Aorta (tissue), 5 donors: ENCODE results near the gene RPL41. TPM values are rescaled to one million over a fixed set of nuclear protein-coding genes. Genes with fewer than 3 reads are reported as not detected.

Experiments
- ATAC-seq: fragments of 200-7000 bp; cut with Tn5 transposase; one replicate; pipeline ENCODE4 v1.9.1; 2022; ENCODE audit warnings: moderate library complexity; ENCODE audit not compliant: low FRiP score
- DNase-seq, 2 donors: peaks; one replicate each; pipeline ENCODE4 v3.0.0-alpha.2; 2020
- H3K27ac ChIP-seq, 2 donors: one replicate each; pipeline ENCODE4 v1.5.1; 2013; ENCODE audit warnings: low read length in 2 of 2, mild to moderate bottlenecking in 2 of 2, moderate library complexity in 2 of 2, control low read depth in 1 of 2, inconsistent platforms in 1 of 2, low read depth in 1 of 2
- H3K27me3 ChIP-seq, 2 donors: one replicate each; pipeline ENCODE4 v1.6.1; 2013; ENCODE audit warnings: control low read depth in 1 of 2, low read length in 1 of 2, mild to moderate bottlenecking in 1 of 2, moderate library complexity in 1 of 2; ENCODE audit not compliant: insufficient read depth in 2 of 2, control insufficient read depth in 1 of 2
- H3K36me3 ChIP-seq, 2 donors: one replicate each; pipeline ENCODE4 v1.6.1; 2013; ENCODE audit warnings: control low read depth in 1 of 2, low read length in 1 of 2, mild to moderate bottlenecking in 1 of 2; ENCODE audit not compliant: insufficient read depth in 2 of 2, control insufficient read depth in 1 of 2
- H3K4me1 ChIP-seq, 2 donors: one replicate each; pipeline ENCODE4 v1.6.1; 2013; ENCODE audit warnings: low read length in 2 of 2, control low read depth in 1 of 2, mild to moderate bottlenecking in 1 of 2, moderate library complexity in 1 of 2; ENCODE audit not compliant: insufficient read depth in 2 of 2, control insufficient read depth in 1 of 2
- H3K4me3 ChIP-seq, 2 donors: one replicate each; pipeline ENCODE4 v1.5.1; 2013; ENCODE audit warnings: low read length in 2 of 2, control low read depth in 1 of 2, mild to moderate bottlenecking in 1 of 2
- H3K9me3 ChIP-seq: one replicate; pipeline ENCODE4 v1.6.1; 2013; ENCODE audit warnings: mild to moderate bottlenecking, low read length; ENCODE audit not compliant: control insufficient read depth
- WGBS, 2 donors: extraction: QIAGEN DNeasy Blood & Tissue Kit; methylation state at CpG; one replicate each; pipeline ENCODE4 v1.1.7; 2013; 5-methylcytosine and 5-hydroxymethylcytosine counted together
- intact Hi-C, 2 donors: fragments of 100-400 bp; cut with DNase I; formaldehyde crosslinking; loops; one replicate each; pipeline versions ENCODE4 v1.14.2 to v1.15.0; 2022
- polyA plus RNA-seq, 2 donors: library from polyadenylated mRNA; stranded (reverse); fragments of 200-250 nt; gene quantifications; one replicate each; pipeline ENCODE4 v1.2.3, GENCODE V29; 2013
- total RNA-seq, 2 donors: library from RNA; stranded (reverse); fragmentation: NEBNext Ultra II Directional; extraction: Animal tissue kit (Norgen Biotek cat#: 25700); gene quantifications; one replicate each; pipeline ENCODE4 v1.2.1, GENCODE V29; 2021
- donor health status: healthy with polysubstance abuse.
- donor health status: Bipolar disorder and iron deficiency.
- donor health status: DM: no; HTN: no; CAD: no.
- donor health status: DM: no; HTN: no; CAD: no.
- donor health status: DM: yes; HTN: yes; CAD: no.

RPL41 gene
- total and polyA plus RNA-seq, 4 donors = 2,225 to 7,278 (median 4,110) TPM

DNA sequence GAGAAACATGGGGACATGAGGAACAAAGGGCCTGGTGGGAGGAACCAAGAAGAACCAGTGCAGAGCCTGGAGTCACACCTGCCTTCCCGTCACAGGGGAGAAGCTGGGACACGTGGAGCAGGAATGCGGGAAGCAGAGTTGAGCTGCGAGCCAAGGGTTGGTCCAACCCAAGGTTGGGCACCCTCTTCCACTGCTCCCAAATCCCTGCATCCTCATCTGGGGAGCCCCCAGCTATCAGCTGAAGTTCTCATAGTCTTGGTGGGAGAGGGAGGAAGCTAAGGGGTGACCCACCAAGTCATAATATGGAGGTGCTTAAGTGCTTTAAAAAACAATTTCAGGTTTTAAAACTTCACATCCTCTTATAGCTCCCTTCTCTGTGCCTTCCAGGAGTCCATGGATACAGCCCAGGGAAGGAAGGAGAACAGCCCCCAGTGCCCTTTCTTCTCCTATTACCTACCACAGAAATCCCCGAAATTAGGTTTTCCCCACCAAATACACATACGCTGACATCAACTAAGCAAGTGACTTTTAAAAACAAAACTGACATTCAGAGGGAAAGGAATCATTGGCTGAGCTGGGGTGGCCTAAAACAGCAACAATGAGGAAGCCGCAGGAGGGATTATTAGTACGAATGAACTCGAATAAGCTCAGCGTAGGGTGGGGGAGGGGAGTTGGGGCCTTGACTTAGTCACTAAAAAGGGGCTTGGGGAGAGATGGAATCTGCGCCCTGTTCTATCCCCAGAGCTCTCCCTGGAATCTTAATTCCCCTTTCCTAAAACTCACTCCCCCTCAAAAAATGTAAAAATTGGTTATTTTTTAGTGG, 46.2 kb downstream of the RPL41 start:
- DNase-seq = peak in 1 of 2 donors; percentile 44
- 19 to 24% methylated on average over 11 of the region's 11 CpGs for WGBS, 2 donors
- Histone ChIP-seq H3K9me3 (no peaks in the 10 kb centered on the region), H3K4me3 (no peak overlapping the region), H3K36me3 (peaks cover 0 to 19% of the 10 kb centered on the region in 2 donors), H3K27me3 (no peaks in the 10 kb centered on the region), H3K27ac (peak overlapping the region in 1 of 2 donors; percentile 16), H3K4me1 (no peaks in the 10 kb centered on the region)
- ATAC-seq = no peak
- intact Hi-C loops = loop anchor here in 1 of 2 donors (2.0 kb wide), 1 partner anchor 44 kb away; the partner anchor contains the start of gene ZC3H10

DNA sequence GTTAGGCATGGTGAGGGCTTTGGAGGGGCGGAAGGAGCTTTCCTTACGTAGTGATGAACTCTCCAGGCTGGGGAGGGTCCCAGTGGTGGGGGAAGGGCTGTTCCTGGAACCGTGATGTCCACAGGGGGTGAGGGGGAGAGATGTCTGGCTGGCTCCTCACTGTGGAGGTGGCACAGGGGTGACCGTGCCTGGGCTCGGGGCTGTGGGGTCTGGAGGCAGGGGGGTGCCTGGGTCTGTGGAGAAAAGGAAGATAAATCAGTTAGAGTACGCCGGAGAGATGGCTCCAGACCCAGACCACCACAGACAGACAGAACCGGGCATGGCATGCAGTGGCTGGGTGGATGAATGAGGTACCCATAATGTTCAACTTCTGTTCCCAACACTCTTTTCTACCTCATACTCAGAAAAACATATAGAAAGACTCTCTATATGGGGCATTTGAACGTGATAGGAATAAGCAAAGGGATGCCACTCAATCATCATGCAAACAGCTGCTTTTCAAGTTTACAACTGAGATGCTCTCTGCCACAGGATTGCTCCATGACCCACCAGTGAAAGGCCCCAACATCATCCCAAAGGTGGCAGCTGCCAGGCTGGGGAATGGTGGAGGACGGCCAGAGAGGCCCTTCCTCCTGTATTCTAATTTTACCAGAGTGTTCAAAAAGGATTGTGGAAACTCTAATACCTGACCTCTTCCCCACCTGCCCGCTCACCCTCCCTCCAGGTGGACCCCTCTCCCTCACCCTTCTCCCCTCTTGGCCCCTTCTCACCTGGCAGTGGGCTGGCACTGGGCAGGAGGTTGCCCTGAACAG, 47.3 kb downstream of the RPL41 start:
- Histone ChIP-seq H3K4me3 (no peak overlapping the region), H3K27me3 (no peaks in the 10 kb centered on the region), H3K4me1 (no peaks in the 10 kb centered on the region), H3K9me3 (no peaks in the 10 kb centered on the region), H3K36me3 (peaks cover 0 to 19% of the 10 kb centered on the region in 2 donors), H3K27ac (no peak overlapping the region)
- intact Hi-C loops = loop anchor here in 1 of 2 donors (2.0 kb wide), 1 partner anchor 45 kb away; the partner anchor contains the start of gene ZC3H10
- WGBS, 2 donors = 35 to 43% methylated on average over 11 of the region's 11 CpGs
- DNase-seq (peak in 1 of 2 donors; percentile 44), ATAC-seq (no peak)

DNA sequence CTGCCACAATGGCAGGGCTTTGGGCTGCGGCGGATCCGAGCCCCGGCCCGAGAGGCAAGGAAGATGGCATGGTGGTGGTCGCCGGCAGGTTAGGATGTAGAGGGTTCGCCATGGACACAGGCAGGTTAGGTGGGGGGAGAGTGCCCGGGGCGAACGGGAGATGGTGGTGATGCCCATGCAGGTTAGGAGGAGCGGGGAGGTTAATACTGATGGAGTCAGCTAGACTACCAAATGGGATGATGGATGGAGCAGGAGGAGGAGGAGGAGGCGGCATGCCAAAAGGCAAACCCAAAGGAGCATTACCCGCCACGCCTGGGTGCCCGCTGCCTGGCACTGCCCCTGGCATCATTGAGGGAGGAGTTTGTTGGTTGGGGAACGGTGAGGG, 47.9 kb downstream of the RPL41 start:
- no peak overlapping the region for H3K27ac ChIP-seq
- H3K4me1 ChIP-seq = no peaks in the 10 kb centered on the region
- H3K27me3 ChIP-seq = no peaks in the 10 kb centered on the region
- peaks cover 0 to 19% of the 10 kb centered on the region in 2 donors for H3K36me3 ChIP-seq
- DNase-seq (peak; percentile 45 to 69), ATAC-seq (no peak)
- H3K9me3 ChIP-seq = no peaks in the 10 kb centered on the region
- 71 to 74% methylated on average over 17 of the region's 17 CpGs for WGBS, 2 donors
- intact Hi-C loops = no loop called here
- H3K4me3 ChIP-seq = no peak overlapping the region

DNA sequence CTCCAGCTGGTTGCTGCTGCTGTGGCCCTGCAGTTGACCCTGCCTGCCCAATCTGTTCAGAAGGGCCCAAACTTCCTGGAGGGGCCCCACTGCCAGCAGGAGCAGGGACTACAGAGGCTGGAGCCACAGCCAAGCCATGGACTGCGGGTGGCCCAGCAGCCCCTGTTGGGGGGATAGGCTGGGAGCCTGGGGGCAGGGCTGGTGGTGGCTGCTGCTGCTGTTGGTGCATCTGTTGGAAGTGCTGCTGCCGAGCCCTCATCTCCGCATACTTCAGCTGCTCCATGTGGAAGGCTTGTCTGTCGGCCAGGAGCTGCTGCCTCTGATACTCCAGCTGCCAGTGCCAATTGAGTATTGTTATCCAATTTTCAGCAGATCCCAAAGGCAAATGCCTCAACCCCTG, 48.9 kb downstream of the RPL41 start:
- intact Hi-C loops = no loop called here
- peaks cover 0 to 13% of the 10 kb centered on the region in 2 donors for H3K36me3 ChIP-seq
- ATAC-seq = peak; percentile 6

More for the DNA sequence above, 48.9 kb downstream of the RPL41 start:
- H3K9me3 ChIP-seq = no peaks in the 10 kb centered on the region
- WGBS, 2 donors = 11 to 28% methylated on average over 3 to 4 of the region's 4 CpGs
- no peak overlapping the region for H3K4me3 ChIP-seq
- no peak overlapping the region for H3K27ac ChIP-seq
- H3K27me3 ChIP-seq = no peaks in the 10 kb centered on the region
- DNase-seq = peak in 1 of 2 donors; percentile 45
- H3K4me1 ChIP-seq = no peaks in the 10 kb centered on the region

Other genes starting within 250 kb of the RPL41 start
- 10 to 100 TPM; 21.9 to 23.5 TPM for gene PYM1, start 188.7 kb upstream of the RPL41 start, total RNA-seq
- 10 to 100 TPM; 28.9 to 40.2 TPM for gene PYM1, start 188.7 kb upstream of the RPL41 start, polyA plus RNA-seq
- gene DGKA, start 185.5 kb upstream of the RPL41 start, total RNA-seq = 10 to 100 TPM; 74.1 to 86.5 TPM
- 10 to 100 TPM; 41.4 to 85.6 TPM for gene DGKA, start 185.5 kb upstream of the RPL41 start, polyA plus RNA-seq
- 1 to 10 TPM in 1 of 2 donors, under 1 TPM in 1; 0.93 to 2.0 TPM for gene PMEL, start 150.6 kb upstream of the RPL41 start, total RNA-seq
- 1 to 10 TPM in 1 of 2 donors, under 1 TPM in 1; 0.64 to 2.9 TPM for gene PMEL, start 150.6 kb upstream of the RPL41 start, polyA plus RNA-seq
- gene CDK2, start 149.8 kb upstream of the RPL41 start, total RNA-seq = 10 to 100 TPM; 29.8 to 35.5 TPM
- 10 to 100 TPM; 27.9 to 36.5 TPM for gene CDK2, start 149.8 kb upstream of the RPL41 start, polyA plus RNA-seq
- 100 to 1,000 TPM; 115 to 126 TPM for gene RAB5B, start 142.6 kb upstream of the RPL41 start, total RNA-seq
- gene RAB5B, start 142.6 kb upstream of the RPL41 start, polyA plus RNA-seq = 10 to 100 TPM; 58.4 to 86.2 TPM
- gene SUOX, start 119.4 kb upstream of the RPL41 start, total RNA-seq = 10 to 100 TPM; 17.7 to 18.3 TPM
- gene SUOX, start 119.4 kb upstream of the RPL41 start, polyA plus RNA-seq = 10 to 100 TPM in 1 of 2 donors, 1 to 10 TPM in 1; 6.4 to 17.6 TPM
- 10 to 100 TPM in 1 of 2 donors, 1 to 10 TPM in 1; 9.8 to 12.2 TPM for gene IKZF4, start 95.6 kb upstream of the RPL41 start, total RNA-seq
- 1 to 10 TPM; 1.8 to 5.3 TPM for gene IKZF4, start 95.6 kb upstream of the RPL41 start, polyA plus RNA-seq
- gene RPS26, start 74.7 kb upstream of the RPL41 start, total RNA-seq = 10 to 100 TPM; 40.5 to 69.1 TPM
- 1,000 to 10,000 TPM in 1 of 2 donors, 100 to 1,000 TPM in 1; 973 to 1,454 TPM for gene RPS26, start 74.7 kb upstream of the RPL41 start, polyA plus RNA-seq
- gene ERBB3, start 36.5 kb upstream of the RPL41 start, total RNA-seq = 1 to 10 TPM; 3.2 to 5.1 TPM
- gene ERBB3, start 36.5 kb upstream of the RPL41 start, polyA plus RNA-seq = 1 to 10 TPM in 1 of 2 donors, under 1 TPM in 1; 0.23 to 9.6 TPM
- 10 to 100 TPM; 59.9 to 63.5 TPM for gene PA2G4, start 12.1 kb upstream of the RPL41 start, total RNA-seq
- gene PA2G4, start 12.1 kb upstream of the RPL41 start, polyA plus RNA-seq = 10 to 100 TPM; 79.6 to 80.8 TPM
- 1 to 10 TPM; 8.9 to 9.6 TPM for gene ZC3H10, start 1.6 kb downstream of the RPL41 start, total RNA-seq
- gene ZC3H10, start 1.6 kb downstream of the RPL41 start, polyA plus RNA-seq = 1 to 10 TPM; 1.8 to 3.1 TPM
- 100 to 1,000 TPM; 103 to 106 TPM for gene ESYT1, start 11.6 kb downstream of the RPL41 start, total RNA-seq
- gene ESYT1, start 11.6 kb downstream of the RPL41 start, polyA plus RNA-seq = 10 to 100 TPM; 27.0 to 54.6 TPM
- 10 to 100 TPM; 30.2 to 34.2 TPM for gene MYL6B, start 36.0 kb downstream of the RPL41 start, total RNA-seq
- gene MYL6B, start 36.0 kb downstream of the RPL41 start, polyA plus RNA-seq = 100 to 1,000 TPM in 1 of 2 donors, 10 to 100 TPM in 1; 66.6 to 101 TPM
- 1,000 to 10,000 TPM; 1,811 to 3,292 TPM for gene MYL6, start 41.7 kb downstream of the RPL41 start, total RNA-seq
- gene MYL6, start 41.7 kb downstream of the RPL41 start, polyA plus RNA-seq = 1,000 to 10,000 TPM; 5,914 to 7,311 TPM
- 100 to 1,000 TPM; 118 to 140 TPM for gene SMARCC2, start 72.8 kb downstream of the RPL41 start, total RNA-seq
- 10 to 100 TPM; 45.0 to 56.2 TPM for gene SMARCC2, start 72.8 kb downstream of the RPL41 start, polyA plus RNA-seq
- 10 to 100 TPM; 50.9 to 61.4 TPM for gene RNF41, start 105.3 kb downstream of the RPL41 start, total RNA-seq
- gene RNF41, start 105.3 kb downstream of the RPL41 start, polyA plus RNA-seq = 10 to 100 TPM; 32.9 to 39.3 TPM
- 10 to 100 TPM; 18.6 to 19.7 TPM for gene NABP2, start 107.7 kb downstream of the RPL41 start, total RNA-seq
- 10 to 100 TPM; 25.7 to 28.6 TPM for gene NABP2, start 107.7 kb downstream of the RPL41 start, polyA plus RNA-seq
- not detected for gene SLC39A5, start 113.4 kb downstream of the RPL41 start, total RNA-seq
- gene SLC39A5, start 113.4 kb downstream of the RPL41 start, polyA plus RNA-seq = 10 to 100 TPM in 1 of 2 donors, 1 to 10 TPM in 1; 1.1 to 21.4 TPM
- gene ANKRD52, start 141.8 kb downstream of the RPL41 start, total RNA-seq = 10 to 100 TPM; 30.5 to 37.9 TPM
- gene ANKRD52, start 141.8 kb downstream of the RPL41 start, polyA plus RNA-seq = 1 to 10 TPM; 4.4 to 9.3 TPM
- gene COQ10A, start 150.3 kb downstream of the RPL41 start, total RNA-seq = 10 to 100 TPM; 11.1 to 11.2 TPM
- gene COQ10A, start 150.3 kb downstream of the RPL41 start, polyA plus RNA-seq = 10 to 100 TPM; 11.9 to 18.9 TPM
- gene CS, start 183.7 kb downstream of the RPL41 start, total RNA-seq = 100 to 1,000 TPM; 103 to 104 TPM
- gene CS, start 183.7 kb downstream of the RPL41 start, polyA plus RNA-seq = 10 to 100 TPM; 49.5 to 56.3 TPM
- 10 to 100 TPM; 72.2 to 92.0 TPM for gene CNPY2, start 199.4 kb downstream of the RPL41 start, total RNA-seq
- gene CNPY2, start 199.4 kb downstream of the RPL41 start, polyA plus RNA-seq = 100 to 1,000 TPM in 1 of 2 donors, 10 to 100 TPM in 1; 96.2 to 149 TPM
- 10 to 100 TPM; 40.1 to 83.5 TPM for gene PAN2, start 217.4 kb downstream of the RPL41 start, total RNA-seq
- 10 to 100 TPM in 1 of 2 donors, 1 to 10 TPM in 1; 6.1 to 73.2 TPM for gene PAN2, start 217.4 kb downstream of the RPL41 start, polyA plus RNA-seq
- gene IL23A, start 222.3 kb downstream of the RPL41 start, total RNA-seq = under 1 TPM in 1 of 2 donors, not detected in 1; 0.52 TPM
- not detected for gene IL23A, start 222.3 kb downstream of the RPL41 start, polyA plus RNA-seq
- 100 to 1,000 TPM; 129 to 191 TPM for gene STAT2, start 243.5 kb downstream of the RPL41 start, total RNA-seq
- 100 to 1,000 TPM in 1 of 2 donors, 10 to 100 TPM in 1; 20.0 to 111 TPM for gene STAT2, start 243.5 kb downstream of the RPL41 start, polyA plus RNA-seq
- gene APOF, start 246.2 kb downstream of the RPL41 start, total RNA-seq = not detected
- under 1 TPM in 1 of 2 donors, not detected in 1; 0.50 TPM for gene APOF, start 246.2 kb downstream of the RPL41 start, polyA plus RNA-seq